ENCODE data around the gene NELFB. TPM values are rescaled to one million over a fixed set of nuclear protein-coding genes. Genes with fewer than 3 reads are reported as not detected.

Gene NELFB
- total and polyA plus RNA-seq, 2 donors (not counting 1 experiment from before 2014, with no cell fraction given) = 53.7 to 55.8 TPM

- WGBS (ENCODE audit: insufficient coverage) = 93% methylated on average over 7 of the region's 7 CpGs
- Histone ChIP-seq H3K9ac (ENCODE audit: low read length) (no peak overlapping the region), H3K36me3 (replicated peaks in 1 of 2; ENCODE audit: control extremely low read depth in 1 of 2, control insufficient read depth in 1 of 2, extremely low read depth in 1 of 2, insufficient read depth in 2 of 2, low read length in 1 of 2) (no peaks in the 10 kb centered on the region), H4K20me1 (ENCODE audit: control insufficient read depth, insufficient read depth, low read length, poor library complexity, severe bottlenecking) (peaks cover 13% of the 10 kb centered on the region), H3K4me2 (replicated peaks; ENCODE audit: low read depth, low read length, poor library complexity, severe bottlenecking) (no peak overlapping the region), H2AFZ (ENCODE audit: insufficient read depth, low read depth, low read length, poor library complexity, severe bottlenecking) (no peak overlapping the region), H3K27me3 (replicated peaks in 1 of 4; ENCODE audit: control extremely low read depth in 1 of 4, control insufficient read depth in 3 of 4, insufficient read depth in 4 of 4, low read length in 3 of 4) (peaks cover 0 to 72% (median 39%) of the 10 kb centered on the region in 4 experiments), H3K4me1 (ENCODE audit: control insufficient read depth in 2 of 2, insufficient read depth in 2 of 2, low read length in 2 of 2) (peaks cover 44 to 45% of the 10 kb centered on the region in 2 donors), H3K9me3 (ENCODE audit: control extremely low read depth in 1 of 3, control insufficient read depth in 2 of 3, insufficient read depth in 1 of 3, low read length in 2 of 3) (peaks cover 0 to 33% (median 4%) of the 10 kb centered on the region in 3 donors), H3K27ac (ENCODE audit: low read length in 2 of 2) (no peak overlapping the region), H3K79me2 (ENCODE audit: control insufficient read depth, insufficient read depth, low read length) (no peaks in the 10 kb centered on the region), H3K4me3 (ENCODE audit: control extremely low read depth in 1 of 5, extremely low read depth in 1 of 5, insufficient read depth in 1 of 5, low read depth in 2 of 5, low read length in 4 of 5) (no peak overlapping the region)
- DNase-seq (no peak), ATAC-seq (ENCODE audit: low read depth) (no peak)
- ChIA-PET POLR2A (no interaction called here), CTCF (interaction anchor here (2.1 kb wide), 1 partner anchor 11 kb away, joined by 11 read pairs; no protein-coding TSS in a partner anchor)
- Mint-ChIP-seq H3K27me3 (peaks cover 32% of the 10 kb centered on the region), H3K4me3 (no peak overlapping the region), H3K4me1 (peaks cover 23% of the 10 kb centered on the region), H3K27ac (no peak overlapping the region), H3K9me3 (ENCODE audit: insufficient read depth) (no peaks in the 10 kb centered on the region)
- intact Hi-C loops (cut with micrococcal nuclease) = loop anchor here (10.0 kb wide), 1 partner anchor 237 kb away; no protein-coding TSS in a partner anchor
- TF ChIP-seq EZH2 (IDR thresholded peaks at IDR 0.05; ENCODE audit: borderline replicate concordance, insufficient read depth, low read depth, low read length, poor library complexity, severe bottlenecking) (no peak), CTCF (IDR thresholded peaks at IDR 0.05) (no peak)
Measured at GRCh38 chr9:137297966-137298365, 42.8 kb downstream of the NELFB start.

GRCh38 chr9:137298401-137299202, 43.5 kb downstream of the NELFB start:
- H3K27me3 Mint-ChIP-seq = peaks cover 28% of the 10 kb centered on the region
- CTCF ChIA-PET = interaction anchor here (2.1 kb wide), 1 partner anchor 12 kb away, joined by 11 read pairs; no protein-coding TSS in a partner anchor
- TF ChIP-seq EZH2 (IDR thresholded peaks at IDR 0.05; ENCODE audit: borderline replicate concordance, insufficient read depth, low read depth, low read length, poor library complexity, severe bottlenecking) (no peak), CTCF (IDR thresholded peaks at IDR 0.05) (no peak)

More at GRCh38 chr9:137298401-137299202, 43.5 kb downstream of the NELFB start:
- intact Hi-C loops (cut with micrococcal nuclease) = loop anchor here (10.0 kb wide), 1 partner anchor 236 kb away; no protein-coding TSS in a partner anchor
- ATAC-seq (ENCODE audit: low read depth) (no peak), DNase-seq (no peak)
- Mint-ChIP-seq H3K9me3 (ENCODE audit: insufficient read depth) (no peaks in the 10 kb centered on the region), H3K4me1 (peaks cover 23% of the 10 kb centered on the region), H3K27ac (no peak overlapping the region), H3K4me3 (no peak overlapping the region)
- H2AFZ ChIP-seq (ENCODE audit: insufficient read depth, low read depth, low read length, poor library complexity, severe bottlenecking) = no peak overlapping the region
- H3K9ac ChIP-seq (ENCODE audit: low read length) = no peak overlapping the region
- H3K27ac ChIP-seq (ENCODE audit: low read length in 2 of 2) = no peak overlapping the region
- no peak overlapping the region for H3K4me2 ChIP-seq (replicated peaks; ENCODE audit: low read depth, low read length, poor library complexity, severe bottlenecking)
- H3K4me1 ChIP-seq (ENCODE audit: control insufficient read depth in 2 of 2, insufficient read depth in 2 of 2, low read length in 2 of 2) = peaks cover 44 to 47% of the 10 kb centered on the region in 2 donors
- 92% methylated on average over 22 of the region's 24 CpGs for WGBS (ENCODE audit: insufficient coverage)
- POLR2A ChIA-PET = no interaction called here
- H3K79me2 ChIP-seq (ENCODE audit: control insufficient read depth, insufficient read depth, low read length) = no peaks in the 10 kb centered on the region
- no peak overlapping the region for H3K4me3 ChIP-seq (ENCODE audit: control extremely low read depth in 1 of 5, extremely low read depth in 1 of 5, insufficient read depth in 1 of 5, low read depth in 2 of 5, low read length in 4 of 5)
- peaks cover 13% of the 10 kb centered on the region for H4K20me1 ChIP-seq (ENCODE audit: control insufficient read depth, insufficient read depth, low read length, poor library complexity, severe bottlenecking)
- peaks cover 0 to 33% (median 4%) of the 10 kb centered on the region in 3 donors for H3K9me3 ChIP-seq (ENCODE audit: control extremely low read depth in 1 of 3, control insufficient read depth in 2 of 3, insufficient read depth in 1 of 3, low read length in 2 of 3)
- no peaks in the 10 kb centered on the region for H3K36me3 ChIP-seq (replicated peaks in 1 of 2; ENCODE audit: control extremely low read depth in 1 of 2, control insufficient read depth in 1 of 2, extremely low read depth in 1 of 2, insufficient read depth in 2 of 2, low read length in 1 of 2)
- H3K27me3 ChIP-seq (replicated peaks in 1 of 4; ENCODE audit: control extremely low read depth in 1 of 4, control insufficient read depth in 3 of 4, insufficient read depth in 4 of 4, low read length in 3 of 4) = peaks cover 0 to 69% (median 40%) of the 10 kb centered on the region in 4 experiments

Measured in B cell (primary cell).